ENCODE data around the gene LSP1.

DNA sequence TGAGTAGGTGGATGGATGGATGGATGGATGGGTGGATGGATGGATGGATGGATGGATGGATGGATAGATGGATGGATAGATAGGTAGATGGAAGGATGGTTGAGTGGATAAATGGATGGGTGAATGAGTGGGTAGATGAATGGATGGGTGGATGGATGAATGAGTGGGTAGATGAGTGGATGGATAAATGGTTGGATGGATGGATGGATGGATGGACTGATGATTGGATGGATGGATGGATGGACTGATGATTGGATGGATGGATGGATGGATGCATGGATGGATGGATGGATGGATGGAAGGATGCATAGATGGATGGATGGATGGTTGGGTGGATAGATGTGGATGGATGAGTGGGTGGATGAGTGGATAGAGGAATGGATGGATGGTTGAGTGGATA, 31.3 kb upstream of the LSP1 start:
- TF ChIP-seq CTCF (IDR thresholded peaks at IDR 0.05) (no peak), POLR2A (IDR thresholded peaks at IDR 0.05) (no peak)

All from adrenal gland (tissue), 5 donors.